ENCODE data around the gene TRPV4.

Gene TRPV4

DNA sequence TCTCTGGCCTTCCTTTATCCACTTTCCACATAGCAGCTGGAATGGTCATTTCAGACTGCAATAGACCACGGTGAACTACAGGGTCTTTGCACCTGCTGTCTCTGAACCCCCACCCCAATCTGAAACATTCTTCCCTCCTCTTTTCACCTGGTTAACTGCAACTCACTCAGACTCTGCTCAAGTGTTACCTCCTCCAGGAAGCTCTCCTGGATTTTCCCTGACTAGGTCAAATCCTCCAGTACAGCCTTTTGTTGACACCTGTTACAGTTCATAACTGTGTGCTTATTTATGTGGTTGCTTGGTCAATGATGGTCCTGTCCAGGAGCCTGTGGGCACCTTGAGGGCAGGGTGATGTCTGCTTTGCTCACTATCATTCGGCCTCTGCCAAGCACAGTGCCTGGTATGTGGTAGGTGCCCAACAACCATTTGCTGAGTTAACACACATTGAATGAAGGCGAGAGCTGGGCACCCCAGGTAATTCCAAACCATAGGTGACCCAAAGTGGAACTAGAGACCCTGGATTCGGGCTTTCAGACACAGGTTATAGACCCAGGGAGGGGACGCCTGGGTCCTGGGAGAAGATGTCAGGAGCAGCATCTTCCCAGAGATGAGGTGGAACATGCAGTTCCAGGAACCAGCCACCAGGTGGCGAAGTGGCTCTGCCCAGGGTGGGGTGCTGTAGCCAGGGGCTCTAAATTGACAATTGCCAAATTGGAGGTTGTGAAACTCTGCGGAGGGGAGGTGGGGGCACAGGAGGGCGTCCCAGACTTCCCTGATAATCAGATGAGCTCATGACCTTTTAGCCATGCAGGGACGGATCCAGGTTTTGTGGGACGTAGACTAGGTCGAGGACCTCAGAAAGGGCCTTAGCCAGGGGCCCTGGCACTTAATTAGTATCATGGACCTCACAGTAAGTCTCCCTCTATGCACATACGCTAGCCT lies 28.1 kb downstream of the TRPV4 start:
- DNase-seq: peak; percentile 24

DNA sequence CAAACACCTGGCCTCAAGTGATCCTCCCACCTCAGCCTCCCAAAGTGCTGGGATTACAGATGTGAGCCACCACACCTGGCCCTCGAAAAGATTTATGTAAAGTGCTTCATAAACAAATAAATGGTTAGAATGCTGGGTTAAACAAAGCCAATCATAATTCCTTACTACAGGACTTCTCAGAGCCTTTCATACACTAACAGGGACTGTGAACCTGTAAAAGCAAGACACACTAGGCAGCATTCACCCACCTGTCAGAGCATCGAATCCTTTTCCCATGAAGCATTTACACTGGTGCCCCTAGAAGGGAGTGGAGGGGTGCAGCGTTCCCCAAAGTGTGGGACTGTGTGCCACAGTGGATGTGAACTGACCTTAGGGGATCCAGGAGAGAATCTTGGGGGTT lies 29.5 kb downstream of the TRPV4 start:
- DNase-seq: no peak

DNA sequence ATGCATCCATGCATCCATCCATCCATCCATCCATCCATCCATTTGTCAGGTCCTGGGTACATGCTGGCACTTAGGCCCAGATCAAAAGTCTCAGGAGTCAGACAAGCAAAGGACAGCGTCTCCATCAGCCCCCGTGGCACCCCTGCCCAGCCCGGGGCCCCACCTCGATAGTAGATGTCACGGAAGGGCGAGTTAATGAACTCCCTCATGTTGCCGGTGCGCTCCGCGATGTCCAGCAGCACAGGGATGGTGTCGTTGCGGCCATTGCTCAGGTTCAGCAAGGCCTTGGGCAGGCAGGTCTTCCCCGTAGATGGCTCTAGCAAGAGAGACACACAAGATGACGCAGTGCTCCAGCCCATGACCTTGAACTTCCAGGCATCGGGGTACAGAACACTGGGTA lies 30.4 kb downstream of the TRPV4 start:
- no peak for DNase-seq

- no peak for DNase-seq
These were observed 32.7 kb downstream of the TRPV4 start for GRCh38 chr12:109800536-109800935.

- DNase-seq: no peak
These were observed 34.5 kb downstream of the TRPV4 start for GRCh38 chr12:109798691-109799090.

DNA sequence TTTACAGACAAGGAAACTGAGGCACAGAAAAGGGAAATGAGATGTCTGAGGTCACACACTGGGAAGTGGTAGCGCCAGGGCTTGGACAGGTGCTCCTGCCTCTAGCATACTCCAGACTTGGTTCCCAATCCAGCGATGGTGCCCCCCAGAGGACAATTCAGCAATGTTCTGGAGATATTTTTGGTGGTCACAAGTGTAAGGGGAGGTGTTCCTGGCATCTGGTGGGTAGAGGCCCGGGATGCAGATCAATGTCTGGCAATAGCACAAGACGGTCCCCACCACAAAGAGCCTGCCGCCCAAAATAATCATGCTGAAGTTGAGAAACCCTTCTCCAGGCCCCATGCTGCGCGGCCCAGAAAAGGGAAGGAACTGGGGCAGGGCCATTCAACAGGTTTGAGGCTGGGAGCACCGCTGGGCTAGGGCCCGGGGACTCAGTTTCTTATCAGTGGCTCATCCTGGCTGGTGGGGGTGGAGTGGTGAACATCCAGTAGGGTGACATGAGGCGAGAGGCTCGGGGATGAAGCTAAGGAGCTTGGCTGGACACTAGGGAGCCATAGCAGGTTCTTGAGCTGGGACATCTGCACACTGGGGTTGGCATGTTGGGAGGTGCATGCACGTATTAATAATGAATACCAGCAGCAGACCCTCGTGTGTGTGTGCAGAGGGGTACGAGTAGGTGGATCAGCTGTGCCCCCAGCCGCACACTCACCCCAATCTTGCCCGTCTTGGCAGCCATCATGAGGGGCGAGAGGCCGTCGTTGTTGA lies 35.1 kb downstream of the TRPV4 start:
- DNase-seq: no peak

DNA sequence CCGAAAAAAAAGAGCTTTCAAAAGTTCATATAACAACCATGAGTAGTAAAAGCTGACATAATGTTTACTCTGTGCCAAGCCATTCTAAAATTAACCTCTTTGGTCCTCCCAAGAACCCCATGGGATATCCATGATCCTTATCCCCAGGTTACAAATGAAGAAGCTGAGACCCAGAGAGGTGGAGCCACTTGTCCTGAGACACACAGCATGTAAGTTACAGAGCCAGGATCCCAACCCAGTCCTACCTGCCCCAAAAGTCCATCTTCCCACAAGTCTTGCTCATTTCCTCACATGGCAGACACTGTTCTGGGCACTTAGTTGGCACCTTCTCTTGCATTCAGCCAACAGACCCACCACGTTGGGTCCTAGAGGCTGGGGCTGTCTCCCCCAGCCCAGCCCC lies 37.1 kb downstream of the TRPV4 start:
- no peak for DNase-seq

DNA sequence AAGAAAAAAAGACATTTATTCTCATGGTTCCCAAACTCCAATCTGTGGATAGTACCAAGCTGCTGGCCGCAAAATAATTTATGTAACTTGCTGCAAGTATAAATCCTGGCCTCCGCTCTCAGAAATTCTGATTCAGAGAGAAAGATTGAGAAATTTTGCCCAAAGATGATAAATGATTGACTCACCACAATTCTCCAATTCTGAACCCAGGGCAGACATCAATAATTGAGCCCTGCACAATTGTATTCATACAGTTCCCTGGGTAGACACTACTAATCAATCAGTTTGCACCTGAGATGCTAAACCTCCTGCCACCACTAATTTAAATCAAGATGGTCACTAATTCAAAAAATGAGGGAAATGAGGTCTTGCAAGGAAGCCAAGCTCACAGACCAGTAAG lies 38.2 kb downstream of the TRPV4 start:
- DNase-seq: peak; percentile 85

- no peak for DNase-seq
These were observed 39.2 kb downstream of the TRPV4 start for GRCh38 chr12:109793826-109794501.

DNA sequence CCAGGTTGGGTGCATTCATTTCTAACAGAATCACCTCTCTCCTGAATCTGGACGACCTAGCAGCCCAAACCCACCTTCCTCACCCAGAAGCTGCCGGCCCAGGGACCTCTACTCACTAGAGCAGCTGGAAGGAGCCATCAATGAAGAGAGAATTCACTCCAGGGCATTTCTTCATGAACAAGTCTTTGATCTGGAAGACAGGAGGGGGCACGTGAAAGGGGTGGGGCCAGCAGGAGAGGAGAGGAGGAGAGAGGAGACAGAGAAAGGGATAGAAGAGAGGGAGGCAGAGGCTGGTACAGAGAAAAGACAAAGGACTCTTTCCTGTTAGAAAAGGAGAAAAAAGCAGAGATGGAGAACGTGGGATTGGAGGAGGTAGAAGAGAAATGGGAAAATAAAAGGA lies 39.8 kb downstream of the TRPV4 start:
- no peak for DNase-seq

- no peak for DNase-seq
These were observed 40.2 kb downstream of the TRPV4 start for GRCh38 chr12:109792992-109793391.

DNA sequence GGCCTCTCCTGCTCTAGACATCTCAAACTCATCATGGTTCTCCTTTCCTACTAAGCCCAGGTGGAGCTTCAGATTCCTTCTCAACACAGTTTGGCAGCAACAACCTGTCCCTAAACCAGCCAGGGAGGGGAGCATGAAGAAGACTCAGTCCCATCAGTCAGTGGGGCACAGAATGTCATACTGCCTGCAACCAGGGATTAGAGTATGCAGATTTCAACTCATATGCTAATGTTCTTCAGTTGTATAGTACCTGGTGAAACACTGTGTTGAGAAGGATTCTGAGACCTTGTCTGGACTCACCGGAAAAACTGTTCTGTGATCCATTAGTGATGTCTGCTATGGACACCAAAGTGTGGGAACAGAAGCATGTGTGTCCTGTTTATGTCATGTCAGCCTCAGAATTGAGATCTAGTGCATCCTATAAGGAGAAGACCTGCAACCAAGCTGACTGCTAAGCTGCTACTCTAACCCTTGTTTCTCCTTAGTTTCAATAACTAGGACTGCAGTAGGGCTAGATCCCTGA lies 43.6 kb downstream of the TRPV4 start:
- DNase-seq: no peak

GRCh38 chr12:109786799-109787198 lies 46.4 kb downstream of the TRPV4 start:
- DNase-seq: no peak

GRCh38 chr12:109785854-109786253 lies 47.3 kb downstream of the TRPV4 start:
- DNase-seq: no peak

DNA sequence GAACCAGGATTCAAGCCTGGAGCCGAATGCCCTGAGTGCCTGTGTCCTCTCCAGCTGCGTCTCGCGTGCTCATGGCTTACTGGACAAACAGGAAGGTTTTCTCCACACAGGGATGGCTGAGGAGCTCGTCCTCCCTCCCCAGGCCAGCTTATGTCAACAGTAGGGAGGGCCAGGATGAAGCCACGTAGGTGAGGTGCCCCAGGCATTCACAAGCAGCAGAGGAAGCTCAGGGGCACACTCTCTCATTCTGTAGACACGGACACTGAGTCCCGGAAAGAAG lies 49.3 kb downstream of the TRPV4 start:
- DNase-seq: no peak

GRCh38 chr12:109783135-109783964 lies 49.8 kb downstream of the TRPV4 start:
- no peak for DNase-seq

- no peak for DNase-seq
These were observed 50.9 kb downstream of the TRPV4 start for GRCh38 chr12:109782326-109782703.

DNA sequence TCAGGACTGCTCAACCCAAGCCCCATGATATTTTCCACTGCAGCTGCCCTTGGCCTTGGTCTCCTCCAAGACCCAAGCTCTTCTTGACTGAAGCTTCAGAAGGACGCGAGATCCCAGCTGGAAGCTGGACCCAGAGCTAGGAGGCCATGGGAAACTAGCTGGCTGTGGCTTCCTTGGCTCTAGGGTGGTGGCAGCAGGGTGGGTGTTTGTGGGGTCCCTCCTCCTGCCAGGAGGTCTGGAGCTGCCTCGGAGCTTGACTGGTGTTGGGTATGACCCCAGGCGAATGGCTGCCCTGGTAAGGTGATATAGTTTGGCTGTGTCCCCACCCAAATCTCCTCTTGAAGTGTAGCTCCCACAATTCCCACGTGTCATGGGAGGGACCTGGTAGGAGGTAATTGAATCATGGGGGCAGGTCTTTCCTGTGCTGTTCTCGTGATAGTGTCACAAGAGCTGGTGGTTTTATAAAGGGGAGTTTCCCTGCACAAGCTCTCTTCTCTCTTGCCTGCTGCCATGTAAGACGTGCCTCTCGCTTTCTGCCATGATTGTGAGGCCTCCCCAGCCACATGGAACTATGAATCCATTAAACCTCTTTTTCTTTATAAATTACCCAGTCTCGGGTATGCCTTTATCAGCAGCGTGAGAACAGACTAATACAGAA lies 51.4 kb downstream of the TRPV4 start:
- no peak for DNase-seq

DNA sequence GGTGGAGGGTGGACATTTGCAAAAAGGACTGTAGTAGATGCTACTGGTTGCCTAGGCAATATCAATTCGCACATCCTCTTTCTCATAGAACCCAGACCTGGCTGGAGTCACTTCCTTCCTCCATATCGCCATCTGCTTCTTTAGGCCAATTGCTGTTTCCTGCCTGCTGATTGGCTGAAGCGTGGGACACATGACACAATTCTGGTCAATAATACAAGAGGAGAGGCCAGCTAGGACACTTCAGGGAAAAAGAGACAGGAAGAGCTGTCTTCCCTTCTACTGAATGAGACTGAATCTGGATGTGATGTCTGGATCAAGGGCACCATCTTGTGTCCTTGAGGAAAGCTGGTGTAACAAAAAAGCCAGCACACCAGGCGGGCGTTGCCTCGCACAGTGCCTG lies 53.8 kb downstream of the TRPV4 start:
- DNase-seq: no peak

DNA sequence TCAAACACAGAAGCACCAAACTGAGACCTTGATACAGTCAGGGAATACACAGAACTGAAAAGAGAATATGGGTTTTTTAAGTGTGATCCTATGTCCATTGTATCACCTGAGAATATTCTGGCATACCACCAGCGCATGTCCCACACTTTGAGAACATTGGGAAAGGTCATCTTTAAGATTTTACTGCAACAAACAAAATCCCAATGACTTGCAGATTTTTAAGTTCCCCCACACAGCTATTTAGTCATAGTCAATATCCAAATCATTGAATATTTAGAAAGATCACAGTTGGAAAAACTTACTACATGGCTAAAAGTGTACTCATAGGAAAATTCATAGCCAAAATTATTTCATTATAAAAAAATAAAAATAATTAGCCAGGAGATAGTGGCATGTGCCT lies 54.5 kb downstream of the TRPV4 start:
- no peak for DNase-seq

GRCh38 chr12:109777544-109777943 lies 55.7 kb downstream of the TRPV4 start:
- peak; percentile 48 for DNase-seq

DNA sequence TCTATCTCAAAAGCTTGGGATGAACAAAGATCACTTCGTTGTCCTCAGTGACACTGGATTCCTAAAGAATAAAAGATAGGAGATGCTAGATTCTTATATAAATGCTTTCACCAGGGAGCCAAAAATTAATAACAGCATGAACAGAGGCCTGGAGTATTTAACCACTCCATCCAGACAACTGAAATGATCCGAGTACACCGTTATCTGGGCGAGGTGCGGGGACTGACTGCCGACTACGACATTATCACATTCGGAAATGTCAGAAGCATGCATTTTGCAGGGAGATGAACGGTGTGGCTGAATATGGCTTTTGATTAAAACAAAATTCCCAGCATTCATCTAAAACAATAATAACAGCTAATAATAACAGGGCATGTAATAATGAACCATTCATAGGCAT lies 56.6 kb downstream of the TRPV4 start:
- no peak for DNase-seq

Measured in HCEC 1CT (cell line).